Thymus (tissue), 11 donors: Measurements from ENCODE around the gene MANBA. TPM values are rescaled to one million over a fixed set of nuclear protein-coding genes. Genes with fewer than 3 reads are reported as not detected.

Experiments used
- DNase-seq, 9 donors: peaks; one replicate each; pipeline ENCODE4 v3.0.0-alpha.2; 2013; ENCODE audit warnings: low spot score in 9 of 9, low read depth in 6 of 9, missing footprints in 1 of 9
- H3K27ac ChIP-seq, 2 donors: one replicate each; pipeline ENCODE4 v1.5.1; 2013; ENCODE audit warnings: control low read depth in 1 of 2, low read depth in 1 of 2, low read length in 1 of 2, mild to moderate bottlenecking in 1 of 2, moderate library complexity in 1 of 2
- H3K27me3 ChIP-seq, 2 donors: one replicate each; pipeline ENCODE4 v1.5.1; 2013; ENCODE audit warnings: low read length in 1 of 2; ENCODE audit not compliant: control insufficient read depth in 2 of 2, insufficient read depth in 1 of 2
- H3K36me3 ChIP-seq, 2 donors: one replicate each; pipeline ENCODE4 v1.5.1; 2013; ENCODE audit warnings: low read length in 1 of 2, mild to moderate bottlenecking in 1 of 2, moderate library complexity in 1 of 2; ENCODE audit not compliant: control insufficient read depth in 2 of 2, insufficient read depth in 2 of 2
- H3K4me1 ChIP-seq, 2 donors: one replicate each; pipeline ENCODE4 v1.5.1; 2013; ENCODE audit warnings: low read length in 2 of 2; ENCODE audit not compliant: control insufficient read depth in 2 of 2, insufficient read depth in 2 of 2
- H3K4me3 ChIP-seq, 2 donors: one replicate each; pipeline ENCODE4 v1.5.1; 2013; ENCODE audit warnings: low read length in 2 of 2, control low read depth in 1 of 2, mild to moderate bottlenecking in 1 of 2
- H3K9me3 ChIP-seq, 2 donors: one replicate each; pipeline ENCODE4 v1.5.1; 2013; ENCODE audit warnings: low read length in 1 of 2, mild to moderate bottlenecking in 1 of 2; ENCODE audit not compliant: control insufficient read depth in 2 of 2, insufficient read depth in 1 of 2
- whole genome bisulfite sequencing: extraction: QIAGEN DNeasy Blood & Tissue Kit; methylation state at CpG from one replicate; pipeline ENCODE4 v1.1.7; 2013; 5-methylcytosine and 5-hydroxymethylcytosine counted together
- polyA plus RNA-seq: library from polyadenylated mRNA; stranded (reverse); fragments of 200-250 nt; gene quantifications from one replicate; pipeline ENCODE4 v1.2.3, GENCODE V29; 2013
- total RNA-seq: library from RNA; stranded (reverse); fragments of 120-200 nt; gene quantifications from one replicate; pipeline ENCODE4 v1.2.4, GENCODE V29; 2013
- donor health status: healthy.

The MANBA gene
- total and polyA plus RNA-seq, 2 donors: 19.0 to 19.7 TPM

DNA sequence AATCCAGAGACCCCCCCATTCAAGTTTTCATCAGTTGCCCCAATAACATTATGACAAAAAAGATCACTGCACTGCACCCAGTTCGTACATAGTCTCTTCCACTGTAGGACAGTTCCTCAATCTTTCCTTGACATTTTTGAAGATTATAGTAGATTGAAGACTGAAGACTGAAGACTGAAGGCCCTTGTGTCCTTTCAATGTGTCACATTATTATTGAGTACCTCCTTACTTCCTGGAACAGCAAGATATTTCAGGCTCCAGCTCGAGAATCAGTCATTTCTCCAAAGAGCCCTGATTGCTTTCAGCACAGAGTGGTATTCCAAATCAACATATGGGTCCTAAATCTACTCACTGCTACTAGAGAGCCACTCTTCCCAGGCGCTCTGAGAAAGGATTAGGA, 75.0 kb downstream of the MANBA start:
- H3K27ac ChIP-seq: no peak overlapping the region
- DNase-seq: no peak
- no peak overlapping the region for H3K4me3 ChIP-seq
- no peaks in the 10 kb centered on the region for H3K9me3 ChIP-seq
- no peaks in the 10 kb centered on the region for H3K4me1 ChIP-seq
- peaks cover 0 to 21% of the 10 kb centered on the region in 2 donors for H3K36me3 ChIP-seq
- 96% methylated on average over 3 of the region's 3 CpGs for WGBS
- no peaks in the 10 kb centered on the region for H3K27me3 ChIP-seq

DNA sequence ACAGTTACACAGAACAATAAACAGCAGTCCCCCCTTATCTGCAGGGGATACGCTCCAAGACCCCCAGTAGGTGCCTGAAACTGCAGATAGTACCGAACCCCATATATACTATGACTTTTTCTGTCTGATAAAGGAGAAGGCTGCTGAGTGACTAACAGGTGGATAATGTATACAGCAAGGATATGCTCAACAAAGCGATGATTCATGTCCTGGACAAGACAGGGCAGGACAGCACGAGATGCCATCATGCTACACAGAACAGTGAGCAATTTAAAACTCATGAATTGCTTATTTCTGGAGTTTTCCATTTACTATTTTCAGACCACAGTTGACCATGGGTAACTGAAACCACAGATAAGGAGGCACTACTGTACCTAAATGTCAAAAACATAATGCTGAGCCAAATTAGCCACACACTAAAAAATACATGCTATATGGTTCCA, 76.1 kb downstream of the MANBA start:
- Histone ChIP-seq H3K4me1 (no peaks in the 10 kb centered on the region), H3K4me3 (no peak overlapping the region), H3K27me3 (no peaks in the 10 kb centered on the region), H3K27ac (no peak overlapping the region), H3K36me3 (peaks cover 0 to 17% of the 10 kb centered on the region in 2 donors), H3K9me3 (no peaks in the 10 kb centered on the region)
- 95% methylated on average over 4 of the region's 4 CpGs for WGBS
- no peak for DNase-seq

DNA sequence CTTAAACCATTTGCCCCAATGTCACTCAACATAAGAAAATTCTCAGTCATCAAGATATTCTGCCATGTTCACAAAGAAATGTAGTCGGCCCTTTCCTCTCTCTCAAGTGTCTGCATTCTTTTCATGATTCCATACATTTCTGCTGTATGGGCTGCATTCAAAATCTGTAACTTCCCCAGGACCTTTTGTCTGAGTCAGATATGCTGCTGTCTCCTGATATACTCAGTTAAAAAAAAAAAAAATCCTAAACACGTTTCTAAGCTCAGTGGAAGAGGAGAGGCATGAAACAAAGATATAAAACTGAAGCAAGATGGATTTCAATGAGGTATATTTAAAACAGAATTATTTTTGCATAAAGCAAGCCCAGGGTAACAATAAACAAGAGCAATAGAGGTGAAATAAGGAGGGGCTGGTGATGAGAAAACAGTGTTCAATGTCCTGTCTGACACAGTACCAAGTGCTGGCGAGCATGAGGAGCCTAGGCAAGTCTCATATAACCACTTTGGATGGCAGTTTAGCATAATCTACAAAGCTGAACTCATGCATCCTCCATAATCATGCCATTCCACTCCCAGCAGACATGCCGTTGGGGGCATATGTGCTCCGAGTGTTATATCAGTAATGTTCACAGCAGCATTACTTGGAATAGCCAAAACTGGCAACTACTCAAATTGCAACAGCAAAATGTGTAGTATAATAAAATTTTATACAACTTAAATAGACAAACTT, 76.7 kb downstream of the MANBA start:
- no peak for DNase-seq
- WGBS: 96% methylated on average over 5 of the region's 5 CpGs
- H3K36me3 ChIP-seq: peaks cover 0 to 12% of the 10 kb centered on the region in 2 donors
- H3K4me3 ChIP-seq: no peak overlapping the region
- H3K27ac ChIP-seq: no peak overlapping the region
- no peaks in the 10 kb centered on the region for H3K9me3 ChIP-seq
- no peaks in the 10 kb centered on the region for H3K27me3 ChIP-seq
- no peaks in the 10 kb centered on the region for H3K4me1 ChIP-seq

DNA sequence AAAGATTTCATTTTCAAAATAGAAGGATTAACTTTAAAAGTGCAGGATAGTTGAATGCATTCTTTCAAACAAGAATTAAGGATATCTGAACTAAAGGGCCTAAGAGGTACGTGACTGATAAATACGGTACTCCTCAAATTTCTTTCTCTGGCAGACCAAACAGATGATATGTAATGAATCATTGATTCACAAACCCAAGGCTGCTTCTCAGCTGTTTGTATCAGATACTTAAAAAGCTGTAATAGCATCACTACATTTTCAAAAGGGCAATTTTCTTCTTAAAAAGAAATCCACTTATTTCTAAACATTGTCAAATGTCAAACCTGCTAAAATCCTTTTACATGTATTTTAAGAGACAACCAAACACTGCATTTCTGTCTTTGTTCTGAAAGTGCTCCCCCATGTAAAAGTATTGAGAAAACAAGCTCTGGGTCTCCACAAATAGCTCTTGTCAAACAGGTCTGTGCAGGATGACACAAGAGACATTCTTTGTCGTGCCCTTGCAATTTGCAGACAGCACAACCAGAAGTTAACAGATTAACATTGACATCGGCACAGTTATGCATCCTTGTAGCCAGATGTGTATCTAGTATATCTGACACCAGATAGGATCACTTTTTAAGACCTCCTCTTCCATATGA, 82.0 kb downstream of the MANBA start:
- no peak for DNase-seq
- peaks cover 0 to 6% of the 10 kb centered on the region in 2 donors for H3K36me3 ChIP-seq
- no peaks in the 10 kb centered on the region for H3K9me3 ChIP-seq
- no peak overlapping the region for H3K27ac ChIP-seq
- no peaks in the 10 kb centered on the region for H3K4me1 ChIP-seq
- H3K4me3 ChIP-seq: no peak overlapping the region
- WGBS: 95% methylated on average over 4 of the region's 4 CpGs
- H3K27me3 ChIP-seq: no peaks in the 10 kb centered on the region

GRCh38 chr4:102678107-102678506, 82.7 kb downstream of the MANBA start:
- H3K36me3 ChIP-seq: peaks cover 0 to 6% of the 10 kb centered on the region in 2 donors
- no peaks in the 10 kb centered on the region for H3K4me1 ChIP-seq
- no peak for DNase-seq
- H3K4me3 ChIP-seq: no peak overlapping the region
- WGBS: 96% methylated on average over 2 of the region's 2 CpGs
- H3K27ac ChIP-seq: no peak overlapping the region
- H3K9me3 ChIP-seq: no peaks in the 10 kb centered on the region
- H3K27me3 ChIP-seq: no peaks in the 10 kb centered on the region

DNA sequence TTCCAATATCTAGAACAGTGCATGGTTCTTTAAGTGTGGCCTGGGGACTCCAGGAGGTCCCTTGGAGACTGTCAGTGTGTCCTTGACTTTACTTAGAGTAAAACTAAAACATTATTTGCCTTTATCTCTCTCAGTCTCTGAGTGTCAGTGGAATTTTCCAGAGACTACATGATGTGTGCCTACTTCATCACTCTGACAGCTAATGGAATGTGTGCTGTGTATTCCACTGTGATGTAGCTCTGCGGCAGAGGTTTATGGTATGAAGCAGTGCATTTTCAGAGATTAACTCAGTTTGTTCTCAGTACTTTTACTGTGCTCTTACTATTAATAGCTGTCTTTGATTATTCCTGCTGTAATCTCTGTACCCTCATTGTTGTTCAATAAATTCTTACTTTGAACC, 85.6 kb downstream of the MANBA start:
- H3K4me1 ChIP-seq: no peaks in the 10 kb centered on the region
- no peak for DNase-seq
- H3K27me3 ChIP-seq: no peaks in the 10 kb centered on the region
- no peaks in the 10 kb centered on the region for H3K9me3 ChIP-seq
- H3K4me3 ChIP-seq: no peak overlapping the region
- WGBS: 98% methylated on average over 1 of the region's 1 CpG
- H3K27ac ChIP-seq: no peak overlapping the region
- H3K36me3 ChIP-seq: peaks cover 0 to 3% of the 10 kb centered on the region in 2 donors

GRCh38 chr4:102667001-102667400, 93.8 kb downstream of the MANBA start:
- H3K27ac ChIP-seq: no peak overlapping the region
- H3K4me1 ChIP-seq: no peaks in the 10 kb centered on the region
- no peaks in the 10 kb centered on the region for H3K9me3 ChIP-seq
- H3K27me3 ChIP-seq: no peaks in the 10 kb centered on the region
- peaks cover 0 to 15% of the 10 kb centered on the region in 2 donors for H3K36me3 ChIP-seq
- no peak overlapping the region for H3K4me3 ChIP-seq
- DNase-seq: no peak
- WGBS: 95% methylated on average over 1 of the region's 1 CpG

DNA sequence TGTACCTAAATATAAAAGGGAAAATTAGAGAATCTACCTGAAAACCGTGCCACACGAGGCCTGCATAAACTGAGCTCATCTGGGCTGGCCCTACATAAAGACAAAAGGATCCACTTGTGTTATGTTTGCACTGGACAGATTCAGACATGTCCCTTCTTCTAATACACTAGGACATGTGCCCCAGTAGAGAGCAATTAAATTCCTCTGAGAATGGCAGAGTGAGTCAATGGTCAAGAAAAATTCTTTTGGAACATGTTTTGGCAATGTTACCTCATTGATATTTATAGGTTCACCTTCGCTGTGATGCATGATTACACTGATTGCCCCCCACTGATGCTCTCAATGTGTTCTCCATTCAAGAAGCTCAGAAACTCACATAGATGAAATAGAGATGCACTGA, 95.2 kb downstream of the MANBA start:
- Histone ChIP-seq H3K9me3 (no peaks in the 10 kb centered on the region), H3K27ac (no peak overlapping the region), H3K4me3 (no peak overlapping the region), H3K27me3 (no peaks in the 10 kb centered on the region), H3K36me3 (peaks cover 0 to 12% of the 10 kb centered on the region in 2 donors), H3K4me1 (no peaks in the 10 kb centered on the region)
- 97% methylated on average over 3 of the region's 3 CpGs for WGBS
- DNase-seq: no peak

DNA sequence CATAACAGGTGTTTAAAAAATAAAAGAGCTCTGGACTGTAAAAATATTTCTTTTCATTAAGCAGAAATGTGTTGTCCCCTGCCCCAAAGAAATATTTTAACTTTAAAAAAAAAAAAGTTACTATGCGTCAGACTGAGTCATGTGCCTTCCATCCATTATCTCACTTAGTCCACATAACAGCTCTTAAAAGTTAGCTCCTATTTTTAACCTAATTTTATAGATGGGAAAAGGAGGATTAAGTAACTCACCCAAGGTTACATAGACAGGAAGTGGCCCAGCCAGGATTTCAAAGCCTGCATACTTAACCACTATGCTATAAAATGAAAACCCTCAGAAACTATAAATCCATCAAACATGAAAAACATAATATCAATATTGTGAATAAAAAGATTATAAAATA, 97.7 kb downstream of the MANBA start:
- Histone ChIP-seq H3K9me3 (no peaks in the 10 kb centered on the region), H3K27ac (no peak overlapping the region), H3K4me3 (no peak overlapping the region), H3K36me3 (peaks cover 0 to 8% of the 10 kb centered on the region in 2 donors), H3K4me1 (no peaks in the 10 kb centered on the region), H3K27me3 (no peaks in the 10 kb centered on the region)
- WGBS: 94% methylated on average over 1 of the region's 1 CpG
- DNase-seq: no peak
